ENCODE results near the gene TMC6.

DNA sequence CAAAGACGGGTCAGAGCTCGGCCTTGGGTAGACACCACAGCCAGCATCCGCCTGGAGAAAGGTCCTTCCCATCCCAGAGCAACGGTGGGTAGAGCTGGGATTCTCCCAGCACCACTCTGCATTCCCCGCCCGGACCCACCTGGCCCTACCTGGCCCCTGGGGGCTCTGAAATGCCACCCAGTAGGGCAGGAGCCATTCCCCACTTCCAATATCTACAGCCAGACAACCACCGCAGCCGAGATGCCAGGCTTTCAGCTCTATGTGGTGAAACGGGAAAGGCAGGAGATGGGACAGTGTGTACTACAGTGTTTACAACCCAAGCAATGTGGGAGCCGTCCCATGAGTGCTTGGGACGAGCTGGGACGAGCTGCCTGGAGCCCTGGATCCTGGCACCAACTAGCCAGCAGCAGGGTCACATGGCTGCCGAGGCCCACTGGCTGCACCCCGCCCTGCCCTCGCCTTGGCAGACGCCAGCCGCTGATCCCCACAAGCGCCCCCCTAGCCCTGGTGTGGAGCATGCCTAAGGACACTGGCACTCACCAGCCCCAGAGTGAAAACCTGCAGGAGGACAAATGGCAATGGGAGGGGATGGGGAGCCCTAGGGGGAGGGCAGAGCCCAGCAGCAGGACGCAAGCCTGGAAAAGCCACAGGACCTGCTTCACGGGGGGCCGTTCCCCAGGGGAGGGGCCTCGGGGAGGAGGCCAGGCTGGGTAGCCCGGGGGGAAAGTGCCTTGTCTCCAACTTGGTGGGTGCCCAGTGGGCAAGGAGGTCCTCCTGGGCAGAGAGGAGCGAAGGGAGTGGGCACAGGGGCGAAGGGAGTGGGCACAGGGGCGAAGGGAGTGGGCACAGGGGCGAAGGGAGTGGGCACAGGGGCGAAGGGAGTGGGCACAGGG, 13.5 kb downstream of the TMC6 start:
- TF ChIP-seq, protein P1, sequence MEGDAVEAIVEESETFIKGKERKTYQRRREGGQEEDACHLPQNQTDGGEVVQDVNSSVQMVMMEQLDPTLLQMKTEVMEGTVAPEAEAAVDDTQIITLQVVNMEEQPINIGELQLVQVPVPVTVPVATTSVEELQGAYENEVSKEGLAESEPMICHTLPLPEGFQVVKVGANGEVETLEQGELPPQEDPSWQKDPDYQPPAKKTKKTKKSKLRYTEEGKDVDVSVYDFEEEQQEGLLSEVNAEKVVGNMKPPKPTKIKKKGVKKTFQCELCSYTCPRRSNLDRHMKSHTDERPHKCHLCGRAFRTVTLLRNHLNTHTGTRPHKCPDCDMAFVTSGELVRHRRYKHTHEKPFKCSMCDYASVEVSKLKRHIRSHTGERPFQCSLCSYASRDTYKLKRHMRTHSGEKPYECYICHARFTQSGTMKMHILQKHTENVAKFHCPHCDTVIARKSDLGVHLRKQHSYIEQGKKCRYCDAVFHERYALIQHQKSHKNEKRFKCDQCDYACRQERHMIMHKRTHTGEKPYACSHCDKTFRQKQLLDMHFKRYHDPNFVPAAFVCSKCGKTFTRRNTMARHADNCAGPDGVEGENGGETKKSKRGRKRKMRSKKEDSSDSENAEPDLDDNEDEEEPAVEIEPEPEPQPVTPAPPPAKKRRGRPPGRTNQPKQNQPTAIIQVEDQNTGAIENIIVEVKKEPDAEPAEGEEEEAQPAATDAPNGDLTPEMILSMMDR (conservative IDR thresholded peaks at IDR 0.05), result no peak
- TF ChIP-seq EZH2 (IDR thresholded peaks at IDR 0.05; ENCODE audit: low read depth), result no peak
